ENCODE results near the gene RDH14.

DNA sequence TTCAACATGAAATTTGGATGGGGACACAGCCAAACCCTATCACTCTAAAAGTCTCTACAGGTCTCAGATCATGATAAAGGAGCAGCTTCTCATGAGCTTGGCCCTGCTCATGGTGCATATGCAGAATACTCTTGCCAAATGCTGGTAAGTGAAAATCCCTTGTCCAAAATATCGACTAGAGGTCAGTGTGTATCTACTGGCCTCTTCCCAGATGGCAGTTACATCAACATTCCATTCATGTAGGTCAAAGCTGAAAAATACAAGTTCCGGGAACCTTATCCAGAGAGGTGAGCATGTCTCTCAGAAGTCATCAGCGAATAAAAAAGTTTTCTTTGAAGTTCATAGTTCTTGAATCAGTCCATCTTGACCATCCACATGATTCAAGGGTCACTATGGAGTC is 36.5 kb upstream of the RDH14 start:
- no peak for TF ChIP-seq YY1 (IDR thresholded peaks at IDR 0.05; ENCODE audit: insufficient read depth, insufficient read length)
- no peak for TF ChIP-seq ZNF274 (IDR thresholded peaks at IDR 0.05; ENCODE audit: low read depth, low read length)
- no peak for TF ChIP-seq SUZ12 (IDR thresholded peaks at IDR 0.05; ENCODE audit: extremely low read depth, insufficient read depth, insufficient read length)
